GM19397 (cell line): ENCODE data around the gene TCF12.
"Not testable (repeated sequence)": the region's sequence is repeated elsewhere in the genome, so short reads cannot be mapped to it uniquely, and the experiment has no call there.

Source experiments
- ATAC-seq: cut with Tn5 transposase; IDR thresholded peaks from one replicate; pipeline ENCODE4 v1.9.1; 2021; ENCODE audit warnings: mild to moderate bottlenecking, moderate library complexity; ENCODE audit not compliant: unreplicated experiment

Gene TCF12

GRCh38 chr15:57086857-57087427 is 168.5 kb downstream of the TCF12 start:
- no peak for ATAC-seq

- no peak for ATAC-seq
Observed at GRCh38 chr15:57089815-57090495, 171.5 kb downstream of the TCF12 start.

GRCh38 chr15:57090496-57090859 is 172.0 kb downstream of the TCF12 start:
- no peak for ATAC-seq

GRCh38 chr15:57091636-57092035 is 173.2 kb downstream of the TCF12 start:
- no peak for ATAC-seq

GRCh38 chr15:57092252-57092651 is 173.8 kb downstream of the TCF12 start:
- no peak for ATAC-seq

GRCh38 chr15:57094321-57095257 is 176.1 kb downstream of the TCF12 start:
- ATAC-seq = no peak

GRCh38 chr15:57095896-57096295 is 177.5 kb downstream of the TCF12 start:
- no peak for ATAC-seq

- no peak for ATAC-seq
Observed at GRCh38 chr15:57097246-57097645, 178.8 kb downstream of the TCF12 start.

- not testable (repeated sequence) for ATAC-seq
Observed at GRCh38 chr15:57097919-57098543, 179.6 kb downstream of the TCF12 start.

GRCh38 chr15:57098896-57099295 is 180.5 kb downstream of the TCF12 start:
- no peak for ATAC-seq

GRCh38 chr15:57100136-57100539 is 181.7 kb downstream of the TCF12 start:
- ATAC-seq = no peak

- no peak for ATAC-seq
Observed at GRCh38 chr15:57102858-57103257, 184.4 kb downstream of the TCF12 start.

- no peak for ATAC-seq
Observed at GRCh38 chr15:57108296-57108695, 189.9 kb downstream of the TCF12 start.

- ATAC-seq = no peak
Observed at GRCh38 chr15:57109005-57109404, 190.6 kb downstream of the TCF12 start.

- ATAC-seq = no peak
Observed at GRCh38 chr15:57111002-57111401, 192.6 kb downstream of the TCF12 start.

- ATAC-seq = no peak
Observed at GRCh38 chr15:57112178-57112577, 193.7 kb downstream of the TCF12 start.

GRCh38 chr15:57114070-57114469 is 195.6 kb downstream of the TCF12 start:
- ATAC-seq = no peak

- ATAC-seq = no peak
Observed at GRCh38 chr15:57118013-57118799, 199.8 kb downstream of the TCF12 start.

- no peak for ATAC-seq
Observed at GRCh38 chr15:57122080-57122840, 203.8 kb downstream of the TCF12 start.

- no peak for ATAC-seq
Observed at GRCh38 chr15:57124036-57124435, 205.6 kb downstream of the TCF12 start.
